GM23248 (cell line): ENCODE results near the gene SART3.

Experiments
- EZH2 ChIP-seq: fragments of 200-600 bp; sonication (generic); IDR thresholded peaks from 2 replicates; pipeline ENCODE4 v1.6.1; 2018; ENCODE audit warnings: antibody characterized with exemption, mild to moderate bottlenecking; ENCODE audit not compliant: insufficient read depth, poor library complexity, severe bottlenecking
- EZH2phosphoT487 ChIP-seq: fragments of 200-600 bp; sonication (generic); IDR thresholded peaks from 2 replicates; pipeline ENCODE4 v1.6.1; 2018; ENCODE audit warnings: antibody characterized with exemption, moderate library complexity, mild to moderate bottlenecking, low read depth; ENCODE audit not compliant: insufficient read depth

DNA sequence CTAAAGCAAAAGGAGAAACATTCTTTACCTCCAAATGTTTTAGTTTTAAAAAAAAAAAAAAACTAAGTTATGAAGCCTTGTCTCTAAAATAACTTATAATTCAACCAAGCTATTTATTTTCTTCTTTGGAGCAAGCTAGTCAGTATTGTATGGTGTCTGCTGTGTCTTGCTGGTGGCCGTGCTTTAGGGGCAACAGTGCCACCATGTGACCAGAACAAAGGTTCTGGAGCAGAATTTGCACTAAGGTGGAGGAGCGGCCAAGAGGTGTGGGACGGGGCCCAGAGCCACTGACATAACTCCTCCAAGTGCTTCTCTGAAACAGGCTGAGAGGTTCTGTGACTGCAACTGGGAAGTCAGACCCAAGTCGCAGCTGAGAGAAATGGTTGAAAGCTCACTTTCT, 41.4 kb downstream of the SART3 start:
- no peak for TF ChIP-seq EZH2
- TF ChIP-seq EZH2phosphoT487: no peak
